AG04449 (cell line): Measurements from ENCODE around the gene COPG2.

Experiments used
- CTCF ChIA-PET: fragments of 350-600 bp; formaldehyde crosslinking; extraction: SDS; loops from one replicate; lab custom pipeline; 2021; ENCODE audit warnings: antibody characterized with exemption; lab: Yijun Ruan, JAX
- POLR2A ChIA-PET: fragments of 400-600, 350-600 bp; formaldehyde crosslinking; extraction: SDS; loops from one replicate; lab custom pipeline; 2020; ENCODE audit warnings: antibody characterized with exemption, inconsistent platforms; lab: Yijun Ruan, JAX
- DNase-seq: peaks from one replicate; pipeline ENCODE4 v3.0.0-alpha.2; 2010; ENCODE audit warnings: low read depth, low spot score
- H3K4me3 ChIP-seq: 2 replicates; pipeline ENCODE4 v1.5.1; 2011; ENCODE audit warnings: low read depth, mild to moderate bottlenecking, control low read depth, low read length
- TF ChIP-seq, protein P1 (sequence below): IDR thresholded peaks from one replicate; pipeline ENCODE4 v1.5.1; 2011; ENCODE audit warnings: mild to moderate bottlenecking, moderate library complexity, low read length, control low read depth, inconsistent platforms; ENCODE audit not compliant: insufficient read depth; ENCODE audit errors: missing control alignments

COPG2 gene

DNA sequence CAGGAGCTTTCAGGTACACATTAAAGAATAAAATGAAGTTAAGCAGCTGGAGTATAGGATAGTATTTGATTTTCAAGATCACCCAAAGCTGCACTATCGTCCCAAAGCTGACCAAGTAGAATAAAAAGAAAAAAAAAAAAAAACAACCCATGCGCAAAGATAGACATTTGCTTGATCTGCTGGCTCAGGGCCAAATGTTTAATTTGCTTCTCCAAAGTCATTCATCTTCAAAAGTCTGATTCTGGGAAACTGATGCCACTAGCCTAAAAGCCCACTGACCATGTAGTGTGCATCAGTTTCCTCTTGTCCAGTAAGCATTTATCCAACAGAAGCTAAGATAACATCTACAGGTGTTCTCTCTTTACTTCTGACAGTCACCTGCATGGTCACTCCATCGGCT, 162.2 kb downstream of the COPG2 start:
- ChIA-PET CTCF (interaction anchor here (0.8 kb wide), 1 partner anchor 354 kb away, joined by 3 read pairs; no protein-coding TSS in a partner anchor), POLR2A (no interaction called here)
- H3K4me3 ChIP-seq, result no peak overlapping the region
- TF ChIP-seq, protein P1, sequence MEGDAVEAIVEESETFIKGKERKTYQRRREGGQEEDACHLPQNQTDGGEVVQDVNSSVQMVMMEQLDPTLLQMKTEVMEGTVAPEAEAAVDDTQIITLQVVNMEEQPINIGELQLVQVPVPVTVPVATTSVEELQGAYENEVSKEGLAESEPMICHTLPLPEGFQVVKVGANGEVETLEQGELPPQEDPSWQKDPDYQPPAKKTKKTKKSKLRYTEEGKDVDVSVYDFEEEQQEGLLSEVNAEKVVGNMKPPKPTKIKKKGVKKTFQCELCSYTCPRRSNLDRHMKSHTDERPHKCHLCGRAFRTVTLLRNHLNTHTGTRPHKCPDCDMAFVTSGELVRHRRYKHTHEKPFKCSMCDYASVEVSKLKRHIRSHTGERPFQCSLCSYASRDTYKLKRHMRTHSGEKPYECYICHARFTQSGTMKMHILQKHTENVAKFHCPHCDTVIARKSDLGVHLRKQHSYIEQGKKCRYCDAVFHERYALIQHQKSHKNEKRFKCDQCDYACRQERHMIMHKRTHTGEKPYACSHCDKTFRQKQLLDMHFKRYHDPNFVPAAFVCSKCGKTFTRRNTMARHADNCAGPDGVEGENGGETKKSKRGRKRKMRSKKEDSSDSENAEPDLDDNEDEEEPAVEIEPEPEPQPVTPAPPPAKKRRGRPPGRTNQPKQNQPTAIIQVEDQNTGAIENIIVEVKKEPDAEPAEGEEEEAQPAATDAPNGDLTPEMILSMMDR, result no peak
- no peak for DNase-seq

DNA sequence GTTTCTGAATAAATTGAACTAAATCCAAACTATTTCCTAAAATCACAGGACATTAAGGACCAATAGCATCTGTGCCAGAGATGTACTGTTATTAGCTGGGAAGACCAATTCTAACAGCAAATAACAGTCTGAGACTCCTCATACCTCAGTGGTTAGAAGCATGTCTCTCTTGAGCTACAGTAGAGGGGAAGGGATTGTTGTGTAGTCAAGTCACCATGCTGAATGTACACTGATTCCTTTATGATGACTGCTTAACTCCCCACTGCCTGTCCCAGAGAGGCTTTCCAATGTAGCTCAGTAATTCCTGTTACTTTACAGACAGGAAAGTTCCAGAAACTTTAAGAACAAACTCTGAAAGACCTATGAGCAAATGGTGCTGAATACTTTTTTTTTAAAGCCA, 162.8 kb downstream of the COPG2 start:
- TF ChIP-seq, protein P1, result no peak
- CTCF ChIA-PET, result interaction anchor here (2.0 kb wide), 1 partner anchor 12 kb away, joined by 7 read pairs; no protein-coding TSS in a partner anchor
- POLR2A ChIA-PET, result no interaction called here

DNA sequence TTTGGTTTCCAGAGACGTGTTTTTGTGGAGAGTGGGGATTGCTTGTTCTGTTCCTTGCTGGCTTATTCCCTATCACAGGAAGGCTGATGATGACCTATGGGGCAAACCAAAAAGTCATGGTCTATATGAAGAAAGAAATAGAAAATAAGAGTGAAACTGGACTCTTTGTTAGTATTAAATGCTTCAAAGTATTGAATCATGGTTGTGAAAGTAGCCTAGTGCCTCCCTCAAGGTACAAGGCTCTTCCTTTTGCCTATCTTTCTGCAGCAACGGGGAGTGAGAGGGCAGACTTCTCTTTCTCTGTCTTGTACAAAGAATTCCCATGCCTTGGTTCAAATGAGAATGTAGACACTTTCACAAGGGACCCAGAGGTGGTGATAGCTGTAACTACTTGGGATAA, 167.6 kb downstream of the COPG2 start:
- CTCF ChIA-PET, result no interaction called here
- POLR2A ChIA-PET, result no interaction called here
- no peak for DNase-seq
- H3K4me3 ChIP-seq, result no peak overlapping the region
- TF ChIP-seq, protein P1, result no peak

More for the DNA sequence above, 162.8 kb downstream of the COPG2 start:
- H3K4me3 ChIP-seq, result no peak overlapping the region
- peak; percentile 57 for DNase-seq

DNA sequence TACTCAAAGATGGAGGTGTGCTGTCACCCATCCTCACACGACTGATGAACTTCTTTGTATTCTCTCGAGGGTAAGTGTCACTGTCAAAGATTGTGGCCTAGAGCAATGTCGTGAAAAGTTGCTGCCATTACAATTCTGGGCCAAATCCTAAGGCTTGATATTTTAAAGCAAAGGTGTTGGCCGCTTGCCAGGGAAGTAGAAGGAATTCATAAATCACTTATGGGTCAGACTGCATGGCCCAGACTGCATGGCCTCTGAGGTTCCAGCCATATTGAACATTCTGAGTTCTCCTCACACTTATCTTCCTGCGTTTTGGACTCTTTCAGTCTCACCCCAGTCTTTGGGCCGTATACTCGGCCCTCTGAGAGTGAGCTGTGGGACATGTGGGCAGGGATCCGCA, 168.1 kb downstream of the COPG2 start:
- POLR2A ChIA-PET, result no interaction called here
- DNase-seq, result no peak

DNA sequence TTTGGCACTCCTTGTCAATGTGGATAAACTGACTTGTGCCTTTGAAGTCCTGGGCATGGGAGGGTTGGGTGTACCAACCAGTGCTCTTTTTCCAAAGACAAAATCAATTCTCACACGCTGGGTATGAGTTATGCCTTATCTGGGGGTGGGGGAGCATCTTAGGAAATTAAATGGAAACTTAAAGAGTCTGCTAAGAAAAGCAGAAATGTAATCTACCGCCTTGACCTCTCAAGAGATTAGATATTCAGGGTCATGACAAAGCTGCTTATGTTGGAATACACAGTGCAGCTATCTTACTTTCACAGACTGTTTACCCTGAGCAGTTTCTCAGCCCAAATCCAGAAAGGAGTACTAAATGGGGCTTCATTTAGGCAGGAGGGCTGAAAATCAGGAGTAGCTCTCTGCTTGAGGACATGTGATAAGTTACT, 174.1 kb downstream of the COPG2 start:
- TF ChIP-seq, protein P1, result no peak
- H3K4me3 ChIP-seq, result peak overlapping the region; percentile 72
- CTCF ChIA-PET, result interaction anchor here (1.4 to 2.2 kb wide), 2 partner anchors 10 to 422 kb away, joined by 7 to 8 read pairs; no protein-coding TSS in a partner anchor
- POLR2A ChIA-PET, result interaction anchor here (0.6 to 1.4 kb wide), 3 partner anchors 107 to 221 kb away, joined by 3 to 5 read pairs (median 3); partner anchors contain the start of gene CPA4
- no peak for DNase-seq

More for the DNA sequence above, 168.1 kb downstream of the COPG2 start:
- CTCF ChIA-PET, result no interaction called here
- H3K4me3 ChIP-seq, result no peak overlapping the region
- TF ChIP-seq, protein P1, result no peak

DNA sequence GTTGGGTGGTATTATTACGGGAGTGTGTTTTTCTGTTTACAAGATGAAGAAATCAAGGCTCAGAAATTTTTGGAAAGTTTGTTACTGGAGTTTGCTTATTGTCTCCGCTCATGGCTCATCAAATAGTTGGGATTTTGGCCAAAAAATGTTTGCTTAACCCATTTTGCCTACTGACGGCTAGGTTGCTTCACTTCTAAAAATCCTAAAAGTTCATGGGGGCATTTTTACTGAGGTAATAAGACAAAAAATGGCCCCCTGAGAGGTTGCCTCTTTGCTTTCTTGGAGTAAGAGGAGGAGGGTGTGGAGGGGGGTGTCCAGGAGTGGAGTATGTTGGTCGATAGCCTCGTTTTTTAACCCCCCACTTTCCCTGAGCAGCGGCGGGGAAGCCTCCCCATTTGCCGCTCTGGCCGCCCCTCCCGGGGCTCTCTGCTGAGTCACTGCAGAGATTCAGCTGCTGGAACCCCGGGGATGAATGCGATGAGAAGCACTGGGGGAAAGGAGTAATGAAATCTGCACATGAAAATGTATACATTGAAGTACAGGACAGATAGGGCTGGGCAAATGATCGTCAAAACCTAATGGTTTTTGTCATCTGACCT, 175.2 kb downstream of the COPG2 start:
- ChIA-PET CTCF (interaction anchor here (0.7 to 1.4 kb wide), 2 partner anchors 11 to 284 kb away, joined by 3 to 7 read pairs; no protein-coding TSS in a partner anchor), POLR2A (interaction anchor here (1.0 kb wide), 1 partner anchor 220 kb away, joined by 3 read pairs; no protein-coding TSS in a partner anchor)
- H3K4me3 ChIP-seq, result peak overlapping the region; percentile 72
- no peak for DNase-seq
- TF ChIP-seq, protein P1, result no peak
